HEK293T (cell line): ENCODE data around the gene HIC1.

Experiments
- BHLHE40 ChIP-seq: fragments of 450-650 bp; IDR thresholded peaks from 2 replicates; pipeline ENCODE4 v1.6.1; 2016; ENCODE audit warnings: mild to moderate bottlenecking, moderate library complexity, borderline replicate concordance
- ELF4 ChIP-seq: fragments of 450-650 bp; IDR thresholded peaks from 2 replicates; pipeline ENCODE4 v1.6.1; 2017; ENCODE audit warnings: antibody characterized with exemption
- FOXA1 ChIP-seq: fragments of 450-650 bp; IDR thresholded peaks from 2 replicates; pipeline ENCODE4 v1.6.1; 2016; ENCODE audit warnings: mild to moderate bottlenecking
- FOXK2 ChIP-seq: fragments of 450-650 bp; IDR thresholded peaks from 2 replicates; pipeline ENCODE4 v1.6.1; 2016; ENCODE audit warnings: mild to moderate bottlenecking
- L3MBTL2 ChIP-seq: fragments of 450-650 bp; conservative IDR thresholded peaks from 2 replicates; pipeline ENCODE4 v1.6.1; 2016; ENCODE audit warnings: mild to moderate bottlenecking
- LEF1 ChIP-seq: fragments of 450-650 bp; IDR thresholded peaks from 2 replicates; pipeline ENCODE4 v1.6.1; 2017; ENCODE audit warnings: mild to moderate bottlenecking, borderline replicate concordance
- SUZ12 ChIP-seq: fragments of 450-650 bp; IDR thresholded peaks from 2 replicates; pipeline ENCODE4 v1.6.1; 2016; ENCODE audit warnings: mild to moderate bottlenecking

DNA sequence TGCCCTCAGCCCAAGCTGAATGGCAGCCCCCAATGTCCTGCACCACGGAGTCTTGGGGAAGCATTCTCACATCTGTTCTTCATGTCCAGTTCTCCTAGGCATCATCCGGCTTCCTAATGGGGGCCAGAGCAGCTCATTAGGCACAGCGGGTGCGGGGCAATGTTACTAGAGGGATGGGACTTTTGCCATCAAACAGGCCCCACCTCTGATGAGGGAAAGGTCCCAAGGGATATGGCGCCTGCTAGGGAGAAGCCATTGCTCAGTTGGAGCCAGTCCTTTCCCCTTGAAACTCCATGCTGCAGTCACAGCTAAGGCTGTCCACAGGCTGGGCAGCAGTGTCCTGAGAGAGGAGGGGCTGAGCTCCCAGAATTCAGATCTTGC lies 26.7 kb upstream of the HIC1 start:
- TF ChIP-seq FOXK2, result no peak
- no peak for TF ChIP-seq LEF1
- TF ChIP-seq SUZ12, result no peak
- TF ChIP-seq FOXA1, result no peak
- no peak for TF ChIP-seq ELF4
- TF ChIP-seq BHLHE40, result no peak
- TF ChIP-seq L3MBTL2, result no peak
